GM18909 (cell line): ENCODE measurements around the gene MEF2A.

ENCODE experiments used
- ATAC-seq: cut with Tn5 transposase; IDR thresholded peaks from one replicate; pipeline ENCODE4 v1.9.1; 2021; ENCODE audit warnings: mild to moderate bottlenecking; ENCODE audit not compliant: unreplicated experiment, poor library complexity

Gene MEF2A

GRCh38 chr15:99598296-99598695, 32.5 kb downstream of the MEF2A start:
- no peak for ATAC-seq

GRCh38 chr15:99603828-99604227, 38.0 kb downstream of the MEF2A start:
- no peak for ATAC-seq

- ATAC-seq = no peak
Measured at GRCh38 chr15:99604865-99605264, 39.1 kb downstream of the MEF2A start.

- no peak for ATAC-seq
Measured at GRCh38 chr15:99605490-99605931, 39.7 kb downstream of the MEF2A start.

GRCh38 chr15:99605990-99606389, 40.2 kb downstream of the MEF2A start:
- ATAC-seq = no peak

GRCh38 chr15:99606646-99607045, 40.9 kb downstream of the MEF2A start:
- ATAC-seq = no peak

- ATAC-seq = no peak
Measured at GRCh38 chr15:99613481-99613880, 47.7 kb downstream of the MEF2A start.

- no peak for ATAC-seq
Measured at GRCh38 chr15:99613887-99614647, 48.3 kb downstream of the MEF2A start.

GRCh38 chr15:99614749-99615288, 49.0 kb downstream of the MEF2A start:
- peak; percentile 57 for ATAC-seq

GRCh38 chr15:99615460-99615859, 49.7 kb downstream of the MEF2A start:
- no peak for ATAC-seq

- ATAC-seq = no peak
Measured at GRCh38 chr15:99616129-99616528, 50.3 kb downstream of the MEF2A start.

GRCh38 chr15:99616773-99617342, 51.1 kb downstream of the MEF2A start:
- ATAC-seq = no peak

- no peak for ATAC-seq
Measured at GRCh38 chr15:99618941-99619411, 53.2 kb downstream of the MEF2A start.

- no peak for ATAC-seq
Measured at GRCh38 chr15:99619712-99620111, 53.9 kb downstream of the MEF2A start.

GRCh38 chr15:99620178-99620577, 54.4 kb downstream of the MEF2A start:
- ATAC-seq = no peak

GRCh38 chr15:99621767-99622166, 56.0 kb downstream of the MEF2A start:
- no peak for ATAC-seq

- no peak for ATAC-seq
Measured at GRCh38 chr15:99628374-99629001, 62.7 kb downstream of the MEF2A start.

GRCh38 chr15:99630607-99631131, 64.9 kb downstream of the MEF2A start:
- peak; percentile 22 for ATAC-seq

GRCh38 chr15:99631255-99631654, 65.5 kb downstream of the MEF2A start:
- ATAC-seq = peak; percentile 94

GRCh38 chr15:99632521-99632920, 66.7 kb downstream of the MEF2A start:
- ATAC-seq = no peak

- ATAC-seq = no peak
Measured at GRCh38 chr15:99633655-99634054, 67.9 kb downstream of the MEF2A start.
